Tibial nerve (tissue), 3 donors: ENCODE measurements around the gene ABI2.

Source experiments
- POLR2A ChIP-seq, 2 donors: fragments of 450-650 bp; IDR thresholded peaks; one replicate each; pipeline ENCODE4 v1.6.1; 2017; ENCODE audit warnings: antibody characterized with exemption in 2 of 2, mild to moderate bottlenecking in 2 of 2, moderate library complexity in 2 of 2
- TF ChIP-seq, protein P1 (sequence below), 5 experiments: fragments of 200-600 bp in 3 of 5; fragments of 450-650 bp in 2 of 5; sonication (generic) in 3 of 5; IDR thresholded peaks; one replicate each; pipeline ENCODE4 v1.5.1; 2016 to 2019; ENCODE audit warnings: antibody characterized with exemption in 5 of 5, mild to moderate bottlenecking in 3 of 5, moderate library complexity in 2 of 5

DNA sequence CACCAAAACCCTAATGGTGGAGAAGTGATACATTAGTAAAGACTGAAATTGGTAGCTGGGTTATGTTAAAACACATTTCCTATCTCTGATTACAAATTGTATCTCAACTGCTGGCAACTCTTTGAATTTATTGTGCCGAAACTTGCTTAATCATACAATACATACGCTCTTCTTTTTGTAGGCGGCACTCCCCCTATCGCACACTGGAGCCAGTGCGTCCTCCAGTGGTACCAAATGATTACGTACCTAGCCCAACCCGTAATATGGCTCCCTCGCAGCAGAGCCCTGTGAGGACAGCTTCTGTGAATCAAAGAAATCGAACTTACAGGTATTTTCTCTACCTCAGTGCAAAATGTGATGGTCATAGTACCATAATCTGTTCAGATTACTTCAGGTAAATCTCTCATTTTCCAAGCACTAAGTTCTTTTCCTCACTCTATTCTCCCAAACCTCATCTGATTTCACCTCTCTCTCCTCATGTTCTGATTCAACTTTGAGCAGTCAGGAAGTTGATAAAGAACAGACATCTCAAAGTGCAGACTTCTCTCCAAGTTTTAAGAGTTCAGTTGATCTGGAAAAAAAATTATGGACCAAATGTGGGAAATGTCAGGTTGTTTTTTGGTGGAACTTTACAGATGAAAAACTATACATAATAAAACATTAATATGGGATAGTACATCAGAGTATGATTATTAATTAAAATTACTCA lies 66.5 kb downstream of the ABI2 start:
- no peak for TF ChIP-seq POLR2A (IDR thresholded peaks at IDR 0.05)
- TF ChIP-seq, protein P1, sequence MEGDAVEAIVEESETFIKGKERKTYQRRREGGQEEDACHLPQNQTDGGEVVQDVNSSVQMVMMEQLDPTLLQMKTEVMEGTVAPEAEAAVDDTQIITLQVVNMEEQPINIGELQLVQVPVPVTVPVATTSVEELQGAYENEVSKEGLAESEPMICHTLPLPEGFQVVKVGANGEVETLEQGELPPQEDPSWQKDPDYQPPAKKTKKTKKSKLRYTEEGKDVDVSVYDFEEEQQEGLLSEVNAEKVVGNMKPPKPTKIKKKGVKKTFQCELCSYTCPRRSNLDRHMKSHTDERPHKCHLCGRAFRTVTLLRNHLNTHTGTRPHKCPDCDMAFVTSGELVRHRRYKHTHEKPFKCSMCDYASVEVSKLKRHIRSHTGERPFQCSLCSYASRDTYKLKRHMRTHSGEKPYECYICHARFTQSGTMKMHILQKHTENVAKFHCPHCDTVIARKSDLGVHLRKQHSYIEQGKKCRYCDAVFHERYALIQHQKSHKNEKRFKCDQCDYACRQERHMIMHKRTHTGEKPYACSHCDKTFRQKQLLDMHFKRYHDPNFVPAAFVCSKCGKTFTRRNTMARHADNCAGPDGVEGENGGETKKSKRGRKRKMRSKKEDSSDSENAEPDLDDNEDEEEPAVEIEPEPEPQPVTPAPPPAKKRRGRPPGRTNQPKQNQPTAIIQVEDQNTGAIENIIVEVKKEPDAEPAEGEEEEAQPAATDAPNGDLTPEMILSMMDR (IDR thresholded peaks at IDR 0.05) = no peak
